Activated CD4-positive, alpha-beta T cell treated with anti-CD3 and anti-CD28 coated beads, Interleukin-2, amount 50 U/mL, for 1 hour (primary cell): ENCODE data around the gene SLIT3.

Experiments
- DNase-seq: peaks from one replicate; pipeline ENCODE4 v3.0.0-alpha.2; 2020

The SLIT3 gene

GRCh38 chr5:168908207-168908606, 392.7 kb downstream of the SLIT3 start:
- no peak for DNase-seq

GRCh38 chr5:168903061-168903460, 397.9 kb downstream of the SLIT3 start:
- no peak for DNase-seq

GRCh38 chr5:168899673-168900072, 401.3 kb downstream of the SLIT3 start:
- DNase-seq = no peak

GRCh38 chr5:168899264-168899663, 401.7 kb downstream of the SLIT3 start:
- DNase-seq = no peak

- DNase-seq = no peak
Measured at GRCh38 chr5:168898247-168898911, 402.6 kb downstream of the SLIT3 start.

GRCh38 chr5:168897387-168898122, 403.4 kb downstream of the SLIT3 start:
- no peak for DNase-seq

GRCh38 chr5:168895295-168896071, 405.5 kb downstream of the SLIT3 start:
- DNase-seq = no peak

- no peak for DNase-seq
Measured at GRCh38 chr5:168893283-168893682, 407.7 kb downstream of the SLIT3 start.

- no peak for DNase-seq
Measured at GRCh38 chr5:168892618-168893186, 408.2 kb downstream of the SLIT3 start.

GRCh38 chr5:168890816-168891812, 409.8 kb downstream of the SLIT3 start:
- DNase-seq = no peak

GRCh38 chr5:168889039-168889438, 411.9 kb downstream of the SLIT3 start:
- no peak for DNase-seq

- no peak for DNase-seq
Measured at GRCh38 chr5:168887931-168888330, 413.0 kb downstream of the SLIT3 start.

- no peak for DNase-seq
Measured at GRCh38 chr5:168886157-168886556, 414.8 kb downstream of the SLIT3 start.

GRCh38 chr5:168885324-168886120, 415.4 kb downstream of the SLIT3 start:
- DNase-seq = no peak

- no peak for DNase-seq
Measured at GRCh38 chr5:168883991-168884390, 416.9 kb downstream of the SLIT3 start.

- DNase-seq = no peak
Measured at GRCh38 chr5:168883281-168883741, 417.6 kb downstream of the SLIT3 start.

- no peak for DNase-seq
Measured at GRCh38 chr5:168882283-168882682, 418.7 kb downstream of the SLIT3 start.

GRCh38 chr5:168881427-168882149, 419.4 kb downstream of the SLIT3 start:
- DNase-seq = no peak

GRCh38 chr5:168879929-168880328, 421.0 kb downstream of the SLIT3 start:
- DNase-seq = no peak

GRCh38 chr5:168879331-168879730, 421.6 kb downstream of the SLIT3 start:
- DNase-seq = no peak
